CD14-positive monocyte (primary cell): ENCODE data around the gene FAM98B. TPM values are rescaled to one million over a fixed set of nuclear protein-coding genes. Genes with fewer than 3 reads are reported as not detected.
A peak's percentile ranks its signal among the peaks of the same experiment; 100 is the strongest.

Source experiments
- DNase-seq, 3 donors: peaks; one replicate each; pipeline ENCODE4 v3.0.0-alpha.2; 2011 to 2022
- H2AFZ ChIP-seq: 2 replicates; pipeline ENCODE4 v1.6.0; 2012; ENCODE audit warnings: mild to moderate bottlenecking, low read depth, low read length, inconsistent platforms; ENCODE audit not compliant: insufficient read depth, poor library complexity, severe bottlenecking
- H3K27ac ChIP-seq, 2 donors: 1 replicate in 1 of 2; 2 replicates in 1 of 2; pipeline ENCODE4 v1.5.1; 2012 to 2013; ENCODE audit warnings: low read length in 2 of 2, control low read depth in 1 of 2, inconsistent platforms in 1 of 2, low read depth in 1 of 2, mild to moderate bottlenecking in 1 of 2
- H3K27me3 ChIP-seq, 2 donors: one replicate each; pipeline versions ENCODE4 v1.6.0 to v1.6.1; 2011 to 2013; ENCODE audit warnings: low read length in 2 of 2; ENCODE audit not compliant: control insufficient read depth in 2 of 2, insufficient read depth in 2 of 2
- H3K36me3 ChIP-seq, 2 donors: replicated peaks in 1 of 2; 1 replicate in 1 of 2; 2 replicates in 1 of 2; pipeline versions ENCODE4 v1.5.1 to v1.6.1; 2012 to 2013; ENCODE audit warnings: low read length in 2 of 2, control low read depth in 1 of 2, inconsistent platforms in 1 of 2, mild to moderate bottlenecking in 1 of 2; ENCODE audit not compliant: insufficient read depth in 2 of 2, control insufficient read depth in 1 of 2
- H3K4me1 ChIP-seq, 2 donors: 1 replicate in 1 of 2; 2 replicates in 1 of 2; pipeline versions ENCODE4 v1.5.1 to v1.6.1; 2012 to 2013; ENCODE audit warnings: low read length in 2 of 2, control low read depth in 1 of 2, inconsistent platforms in 1 of 2, mild to moderate bottlenecking in 1 of 2, moderate library complexity in 1 of 2; ENCODE audit not compliant: insufficient read depth in 2 of 2, control insufficient read depth in 1 of 2
- H3K4me2 ChIP-seq: replicated peaks from 2 replicates; pipeline ENCODE3; 2012; ENCODE audit warnings: low read length, moderate library complexity, mild to moderate bottlenecking; ENCODE audit not compliant: poor library complexity, severe bottlenecking; ENCODE audit errors: extremely low read depth
- H3K4me3 ChIP-seq, 3 experiments: fragments of 200-600 bp in 1 of 3; sonication (generic) in 1 of 3; replicated peaks in 1 of 3; 1 replicate in 2 of 3; 2 replicates in 1 of 3; pipeline ENCODE4 v1.5.1; 2011 to 2013; ENCODE audit warnings: low read length in 3 of 3, mild to moderate bottlenecking in 3 of 3, control low read depth in 2 of 3, low read depth in 2 of 3, inconsistent platforms in 1 of 3, moderate library complexity in 1 of 3
- H3K79me2 ChIP-seq: 2 replicates; pipeline ENCODE4 v1.6.0; 2012; ENCODE audit warnings: mild to moderate bottlenecking, control low read depth, inconsistent platforms, low read length, moderate library complexity; ENCODE audit not compliant: insufficient read depth
- H3K9ac ChIP-seq: 2 replicates; pipeline ENCODE4 v1.6.0; 2017; ENCODE audit warnings: low read length, mild to moderate bottlenecking; ENCODE audit not compliant: insufficient read depth, poor library complexity, severe bottlenecking
- H3K9me3 ChIP-seq, 2 donors: replicated peaks in 1 of 2; 1 replicate in 1 of 2; 2 replicates in 1 of 2; pipeline versions ENCODE4 v1.5.1 to v1.6.1; 2012 to 2013; ENCODE audit warnings: low read length in 2 of 2, control low read depth in 1 of 2; ENCODE audit not compliant: control insufficient read depth in 1 of 2, insufficient read depth in 1 of 2
- H4K20me1 ChIP-seq: 2 replicates; pipeline ENCODE4 v1.6.0; 2012; ENCODE audit warnings: mild to moderate bottlenecking, low read length, control low read depth, moderate library complexity; ENCODE audit not compliant: insufficient read depth
- H3K27ac Mint-ChIP-seq, 7 donors: one replicate each; pipeline ENCODE4 v1.8.0; 2020; ENCODE audit warnings: mild to moderate bottlenecking in 7 of 7, mixed read lengths in 7 of 7, moderate library complexity in 6 of 7, inconsistent platforms in 2 of 7
- H3K27me3 Mint-ChIP-seq, 3 donors: one replicate each; pipeline ENCODE4 v1.8.0; 2021 to 2022; ENCODE audit warnings: low read depth in 3 of 3, mild to moderate bottlenecking in 3 of 3, mixed read lengths in 3 of 3, moderate library complexity in 3 of 3, inconsistent platforms in 1 of 3
- H3K36me3 Mint-ChIP-seq, 2 donors: one replicate each; pipeline ENCODE4 v1.8.0; 2020; ENCODE audit warnings: mixed read lengths in 2 of 2, inconsistent platforms in 1 of 2, mild to moderate bottlenecking in 1 of 2
- H3K4me1 Mint-ChIP-seq: one replicate; pipeline ENCODE4 v1.8.0; 2020; ENCODE audit warnings: mild to moderate bottlenecking, mixed read lengths
- H3K4me3 Mint-ChIP-seq, 2 donors: one replicate each; pipeline ENCODE4 v1.8.0; 2020; ENCODE audit warnings: mild to moderate bottlenecking in 2 of 2, mixed read lengths in 2 of 2, moderate library complexity in 1 of 2
- H3K9me3 Mint-ChIP-seq, 7 donors: one replicate each; pipeline ENCODE4 v1.8.0; 2020 to 2022; ENCODE audit warnings: mixed read lengths in 7 of 7, mild to moderate bottlenecking in 6 of 7, moderate library complexity in 6 of 7, inconsistent platforms in 2 of 7
- WGBS: methylation state at CpG from one replicate; pipeline ENCODE4 v1.1.5; 2013; ENCODE audit warnings: missing lambda C conversion rate; ENCODE audit not compliant: insufficient coverage; 5-methylcytosine and 5-hydroxymethylcytosine counted together
- intact Hi-C, 2 donors: fragments of 100-400 bp; cut with micrococcal nuclease; formaldehyde crosslinking; loops; one replicate each; pipeline versions ENCODE4 v1.15.0 to v1.15.1; 2023
- polyA minus RNA-seq: library from RNA; depleted of rRNA, polyadenylated mRNA; stranded (reverse); fragments of >200 nt; gene quantifications from 2 replicates; pipeline ENCODE4 v1.2.3, GENCODE V29; 2012
- polyA plus RNA-seq, 3 donors: library from polyadenylated mRNA; depleted of rRNA in 1 of 3; unstranded in 2 of 3; stranded (reverse) in 1 of 3; fragments of 300-500 nt in 2 of 3; fragments of >200 nt in 1 of 3; fragmentation: Illumina TruSeq in 2 of 3; gene quantifications; 1 replicate in 2 of 3; 2 replicates in 1 of 3; pipeline ENCODE4 v1.2.3, GENCODE V29; 2012 to 2021
- total RNA-seq, 12 experiments: library from RNA in 1 of 12; stranded (reverse) in 1 of 12; fragments of 120-200 nt in 1 of 12; gene quantifications; one replicate each; pipeline ENCODE4 v1.2.4 and lab custom pipeline; 2013 to 2026; ENCODE audit warnings: mixed read lengths in 6 of 12, inconsistent platforms in 1 of 12
- TF ChIP-seq, protein P1 (sequence below): fragments of 200-600 bp; IDR thresholded peaks from one replicate; pipeline ENCODE4 v1.8.0; 2022; ENCODE audit warnings: antibody characterized with exemption, mild to moderate bottlenecking

Gene FAM98B
- 2.8 TPM for total RNA-seq (2013)
- polyA plus RNA-seq (1 to 10 TPM in 1 of 3 donors, under 1 TPM in 2; 0.41 to 1.3 (median 0.69) TPM), polyA minus RNA-seq (1.2 and 1.5 TPM in 2 replicates), total RNA-seq (lab: John Stamatoyannopoulos, UW) (1.8 to 13.6 (median 6.7) reads per million in 11 experiments)

- Histone ChIP-seq H3K4me3 (peak within 1 kb of the TSS; percentile 79 to 94 (median 90)), H3K9ac (peak within 1 kb of the TSS; percentile 84), H3K27me3 (peaks cover 0 to 4% of the 10 kb centered on the region in 2 donors), H3K4me1 (peaks cover 15 to 16% of the 10 kb centered on the region in 2 donors), H3K27ac (peak within 1 kb of the TSS; percentile 56 to 92), H3K36me3 (peaks cover 0 to 1% of the 10 kb centered on the region in 2 donors), H4K20me1 (no peaks in the 10 kb centered on the region), H3K4me2 (peak within 1 kb of the TSS; percentile 89), H3K9me3 (no peaks in the 10 kb centered on the region), H2AFZ (peak within 1 kb of the TSS; percentile 99), H3K79me2 (peaks cover 52% of the 10 kb centered on the region)
- H3K4me3 Mint-ChIP-seq = peak within 1 kb of the TSS; percentile 95 to 97
- TF ChIP-seq, protein P1, sequence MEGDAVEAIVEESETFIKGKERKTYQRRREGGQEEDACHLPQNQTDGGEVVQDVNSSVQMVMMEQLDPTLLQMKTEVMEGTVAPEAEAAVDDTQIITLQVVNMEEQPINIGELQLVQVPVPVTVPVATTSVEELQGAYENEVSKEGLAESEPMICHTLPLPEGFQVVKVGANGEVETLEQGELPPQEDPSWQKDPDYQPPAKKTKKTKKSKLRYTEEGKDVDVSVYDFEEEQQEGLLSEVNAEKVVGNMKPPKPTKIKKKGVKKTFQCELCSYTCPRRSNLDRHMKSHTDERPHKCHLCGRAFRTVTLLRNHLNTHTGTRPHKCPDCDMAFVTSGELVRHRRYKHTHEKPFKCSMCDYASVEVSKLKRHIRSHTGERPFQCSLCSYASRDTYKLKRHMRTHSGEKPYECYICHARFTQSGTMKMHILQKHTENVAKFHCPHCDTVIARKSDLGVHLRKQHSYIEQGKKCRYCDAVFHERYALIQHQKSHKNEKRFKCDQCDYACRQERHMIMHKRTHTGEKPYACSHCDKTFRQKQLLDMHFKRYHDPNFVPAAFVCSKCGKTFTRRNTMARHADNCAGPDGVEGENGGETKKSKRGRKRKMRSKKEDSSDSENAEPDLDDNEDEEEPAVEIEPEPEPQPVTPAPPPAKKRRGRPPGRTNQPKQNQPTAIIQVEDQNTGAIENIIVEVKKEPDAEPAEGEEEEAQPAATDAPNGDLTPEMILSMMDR = no peak
- peaks cover 0 to 3% of the 10 kb centered on the region in 2 donors for H3K36me3 Mint-ChIP-seq
- intact Hi-C loops = no loop called here
- peak within 1 kb of the TSS; percentile 83 to 94 (median 88) for H3K27ac Mint-ChIP-seq
- peak; percentile 80 to 82 (median 80) for DNase-seq
- H3K4me1 Mint-ChIP-seq = peaks cover 26% of the 10 kb centered on the region
- H3K9me3 Mint-ChIP-seq = peaks cover 0 to 5% (median 3%) of the 10 kb centered on the region in 7 donors
- WGBS = under 1% methylated on average over 41 of the region's 49 CpGs
- peaks cover 0 to 4% (median 3%) of the 10 kb centered on the region in 3 donors for H3K27me3 Mint-ChIP-seq
These were observed at the start of gene FAM98B for GRCh38 chr15:38453971-38454695. Gene FAM98B (plus strand): TSS chr15:38454127. CDS start chr15:38454162, 35 bp downstream.

- no peak for DNase-seq
- Histone ChIP-seq H3K9ac (no peak overlapping the region), H3K4me2 (no peak overlapping the region), H3K9me3 (no peaks in the 10 kb centered on the region), H2AFZ (no peak overlapping the region), H3K36me3 (no peaks in the 10 kb centered on the region), H3K27ac (no peak overlapping the region), H4K20me1 (no peaks in the 10 kb centered on the region), H3K79me2 (no peaks in the 10 kb centered on the region), H3K4me3 (no peak overlapping the region), H3K27me3 (no peaks in the 10 kb centered on the region), H3K4me1 (no peaks in the 10 kb centered on the region)
- peaks cover 0 to 5% (median 0%) of the 10 kb centered on the region in 7 donors for H3K9me3 Mint-ChIP-seq
- H3K27ac Mint-ChIP-seq = no peak overlapping the region
- H3K4me1 Mint-ChIP-seq = no peaks in the 10 kb centered on the region
- 89% methylated on average over 5 of the region's 7 CpGs for WGBS
- intact Hi-C loops = no loop called here
- H3K36me3 Mint-ChIP-seq = no peaks in the 10 kb centered on the region
- H3K27me3 Mint-ChIP-seq = peaks cover 0 to 4% (median under 1%) of the 10 kb centered on the region in 3 donors
- TF ChIP-seq, protein P1 = no peak
- H3K4me3 Mint-ChIP-seq = no peak overlapping the region
These were observed 47.5 kb upstream of the FAM98B start for GRCh38 chr15:38406436-38406835.
